ENCODE results near the gene INTS7.
"Not testable (repeated sequence)": the region's sequence is repeated elsewhere in the genome, so short reads cannot be mapped to it uniquely, and the experiment has no call there.

Gene INTS7

GRCh38 chr1:212027727-212028126 is 7.6 kb downstream of the INTS7 start:
- H3K9me3 ChIP-seq (ENCODE audit: low read length); H3K4me3 ChIP-seq (ENCODE audit: low read length); H3K27me3 ChIP-seq (ENCODE audit: insufficient read depth, low read length); H3K36me3 ChIP-seq (ENCODE audit: insufficient read depth, low read length); H2AFZ ChIP-seq (ENCODE audit: low read depth, low read length); H3K4me1 ChIP-seq (ENCODE audit: insufficient read depth, low read length): not testable (repeated sequence)

GRCh38 chr1:212024469-212025149 is 10.7 kb downstream of the INTS7 start:
- Histone ChIP-seq H3K4me3 (ENCODE audit: low read length) (no peak overlapping the region), H3K36me3 (ENCODE audit: insufficient read depth, low read length) (peaks cover 14% of the 10 kb centered on the region), H3K27me3 (ENCODE audit: insufficient read depth, low read length) (no peaks in the 10 kb centered on the region), H2AFZ (ENCODE audit: low read depth, low read length) (no peak overlapping the region), H3K4me1 (ENCODE audit: insufficient read depth, low read length) (no peaks in the 10 kb centered on the region), H3K9me3 (ENCODE audit: low read length) (peaks cover 9% of the 10 kb centered on the region)

- H3K36me3 ChIP-seq (ENCODE audit: insufficient read depth, low read length): peaks cover 19% of the 10 kb centered on the region
- not testable (repeated sequence) for H3K4me1 ChIP-seq (ENCODE audit: insufficient read depth, low read length); H2AFZ ChIP-seq (ENCODE audit: low read depth, low read length); H3K4me3 ChIP-seq (ENCODE audit: low read length); H3K9me3 ChIP-seq (ENCODE audit: low read length); H3K27me3 ChIP-seq (ENCODE audit: insufficient read depth, low read length)
Observed at GRCh38 chr1:212022908-212023307, 12.4 kb downstream of the INTS7 start.

GRCh38 chr1:212021563-212021962 is 13.8 kb downstream of the INTS7 start:
- H3K4me1 ChIP-seq (ENCODE audit: insufficient read depth, low read length): no peaks in the 10 kb centered on the region
- H3K4me3 ChIP-seq (ENCODE audit: low read length): no peak overlapping the region
- H2AFZ ChIP-seq (ENCODE audit: low read depth, low read length): no peak overlapping the region
- no peaks in the 10 kb centered on the region for H3K27me3 ChIP-seq (ENCODE audit: insufficient read depth, low read length)
- peaks cover 27% of the 10 kb centered on the region for H3K36me3 ChIP-seq (ENCODE audit: insufficient read depth, low read length)
- H3K9me3 ChIP-seq (ENCODE audit: low read length): peaks cover 9% of the 10 kb centered on the region

- Histone ChIP-seq H2AFZ (ENCODE audit: low read depth, low read length) (no peak overlapping the region), H3K36me3 (ENCODE audit: insufficient read depth, low read length) (peaks cover 33% of the 10 kb centered on the region), H3K4me1 (ENCODE audit: insufficient read depth, low read length) (no peaks in the 10 kb centered on the region), H3K27me3 (ENCODE audit: insufficient read depth, low read length) (no peaks in the 10 kb centered on the region), H3K4me3 (ENCODE audit: low read length) (no peak overlapping the region), H3K9me3 (ENCODE audit: low read length) (peaks cover 9% of the 10 kb centered on the region)
Observed at GRCh38 chr1:212020975-212021374, 14.4 kb downstream of the INTS7 start.

- Histone ChIP-seq H3K4me1 (ENCODE audit: insufficient read depth, low read length) (no peaks in the 10 kb centered on the region), H3K4me3 (ENCODE audit: low read length) (no peak overlapping the region), H3K36me3 (ENCODE audit: insufficient read depth, low read length) (peaks cover 29% of the 10 kb centered on the region), H3K27me3 (ENCODE audit: insufficient read depth, low read length) (no peaks in the 10 kb centered on the region), H2AFZ (ENCODE audit: low read depth, low read length) (no peak overlapping the region), H3K9me3 (ENCODE audit: low read length) (no peaks in the 10 kb centered on the region)
Observed at GRCh38 chr1:212013672-212014071, 21.7 kb downstream of the INTS7 start.

- Histone ChIP-seq H3K27me3 (ENCODE audit: insufficient read depth, low read length) (no peaks in the 10 kb centered on the region), H3K4me3 (ENCODE audit: low read length) (no peak overlapping the region), H3K36me3 (ENCODE audit: insufficient read depth, low read length) (peaks cover 32% of the 10 kb centered on the region), H3K9me3 (ENCODE audit: low read length) (no peaks in the 10 kb centered on the region), H3K4me1 (ENCODE audit: insufficient read depth, low read length) (no peaks in the 10 kb centered on the region), H2AFZ (ENCODE audit: low read depth, low read length) (no peak overlapping the region)
Observed at GRCh38 chr1:212012034-212012740, 23.2 kb downstream of the INTS7 start.

GRCh38 chr1:212010004-212010403 is 25.4 kb downstream of the INTS7 start:
- Histone ChIP-seq H3K4me1 (ENCODE audit: insufficient read depth, low read length) (no peaks in the 10 kb centered on the region), H3K36me3 (ENCODE audit: insufficient read depth, low read length) (peaks cover 31% of the 10 kb centered on the region), H3K27me3 (ENCODE audit: insufficient read depth, low read length) (no peaks in the 10 kb centered on the region), H3K9me3 (ENCODE audit: low read length) (no peaks in the 10 kb centered on the region), H3K4me3 (ENCODE audit: low read length) (no peak overlapping the region), H2AFZ (ENCODE audit: low read depth, low read length) (no peak overlapping the region)

GRCh38 chr1:212009561-212009960 is 25.8 kb downstream of the INTS7 start:
- no peak overlapping the region for H3K4me3 ChIP-seq (ENCODE audit: low read length)
- H3K27me3 ChIP-seq (ENCODE audit: insufficient read depth, low read length): no peaks in the 10 kb centered on the region
- H3K36me3 ChIP-seq (ENCODE audit: insufficient read depth, low read length): peaks cover 33% of the 10 kb centered on the region
- H3K9me3 ChIP-seq (ENCODE audit: low read length): no peaks in the 10 kb centered on the region
- H3K4me1 ChIP-seq (ENCODE audit: insufficient read depth, low read length): no peaks in the 10 kb centered on the region
- H2AFZ ChIP-seq (ENCODE audit: low read depth, low read length): no peak overlapping the region

GRCh38 chr1:212007886-212008285 is 27.5 kb downstream of the INTS7 start:
- H3K9me3 ChIP-seq (ENCODE audit: low read length): no peaks in the 10 kb centered on the region
- H2AFZ ChIP-seq (ENCODE audit: low read depth, low read length): no peak overlapping the region
- H3K4me1 ChIP-seq (ENCODE audit: insufficient read depth, low read length): no peaks in the 10 kb centered on the region
- no peaks in the 10 kb centered on the region for H3K27me3 ChIP-seq (ENCODE audit: insufficient read depth, low read length)
- no peak overlapping the region for H3K4me3 ChIP-seq (ENCODE audit: low read length)
- H3K36me3 ChIP-seq (ENCODE audit: insufficient read depth, low read length): peaks cover 34% of the 10 kb centered on the region

GRCh38 chr1:212007178-212007577 is 28.2 kb downstream of the INTS7 start:
- H3K4me1 ChIP-seq (ENCODE audit: insufficient read depth, low read length): no peaks in the 10 kb centered on the region
- no peak overlapping the region for H3K4me3 ChIP-seq (ENCODE audit: low read length)
- no peaks in the 10 kb centered on the region for H3K9me3 ChIP-seq (ENCODE audit: low read length)
- H2AFZ ChIP-seq (ENCODE audit: low read depth, low read length): no peak overlapping the region
- no peaks in the 10 kb centered on the region for H3K27me3 ChIP-seq (ENCODE audit: insufficient read depth, low read length)
- peaks cover 34% of the 10 kb centered on the region for H3K36me3 ChIP-seq (ENCODE audit: insufficient read depth, low read length)

- Histone ChIP-seq H3K9me3 (ENCODE audit: low read length) (no peaks in the 10 kb centered on the region), H3K4me1 (ENCODE audit: insufficient read depth, low read length) (no peaks in the 10 kb centered on the region), H3K36me3 (ENCODE audit: insufficient read depth, low read length) (peaks cover 32% of the 10 kb centered on the region), H3K27me3 (ENCODE audit: insufficient read depth, low read length) (no peaks in the 10 kb centered on the region), H2AFZ (ENCODE audit: low read depth, low read length) (no peak overlapping the region), H3K4me3 (ENCODE audit: low read length) (no peak overlapping the region)
Observed at GRCh38 chr1:212004895-212005608, 30.3 kb downstream of the INTS7 start.

- H3K9me3 ChIP-seq (ENCODE audit: low read length): no peaks in the 10 kb centered on the region
- H2AFZ ChIP-seq (ENCODE audit: low read depth, low read length): no peak overlapping the region
- peaks cover 31% of the 10 kb centered on the region for H3K36me3 ChIP-seq (ENCODE audit: insufficient read depth, low read length)
- H3K4me3 ChIP-seq (ENCODE audit: low read length): no peak overlapping the region
- no peaks in the 10 kb centered on the region for H3K27me3 ChIP-seq (ENCODE audit: insufficient read depth, low read length)
- no peaks in the 10 kb centered on the region for H3K4me1 ChIP-seq (ENCODE audit: insufficient read depth, low read length)
Observed at GRCh38 chr1:212002536-212002935, 32.8 kb downstream of the INTS7 start.

Data from neuron (in vitro differentiated cells).